ENCODE data around the gene GRAMD4.
A peak's percentile ranks its signal among the peaks of the same experiment; 100 is the strongest.

Gene GRAMD4

GRCh38 chr22:46596819-46597218 is 23.4 kb upstream of the GRAMD4 start:
- H3K4me3 ChIP-seq = no peak overlapping the region
- no peaks in the 10 kb centered on the region; a peak in 1 of 22 replicates for H3K36me3 ChIP-seq
- peaks cover 82 to 98% (median 93%) of the 10 kb centered on the region in 10 experiments for H3K4me1 ChIP-seq
- H3K9ac ChIP-seq = no peak overlapping the region
- no peak overlapping the region for H3K27ac ChIP-seq
- peak overlapping the region in 8 of 11 experiments; percentile 19 to 100 (median 97); a peak in 12 of 22 replicates for H3K4me2 ChIP-seq
- no peak for TF ChIP-seq Cebpa-rat (IDR thresholded peaks at IDR 0.05)
- peaks cover 0 to 9% (median 0%) of the 10 kb centered on the region in 11 experiments; a peak in 2 of 22 replicates for H3K27me3 ChIP-seq
- peaks cover 0 to 36% (median 0%) of the 10 kb centered on the region in 11 experiments; a peak in 4 of 22 replicates for H4K20me1 ChIP-seq
- H3K9me3 ChIP-seq (replicated peaks in 1 of 11) = no peaks in the 10 kb centered on the region

- no peak for TF ChIP-seq Cebpa-rat (IDR thresholded peaks at IDR 0.05)
- H3K36me3 ChIP-seq = no peaks in the 10 kb centered on the region; a peak in 1 of 22 replicates
- peak overlapping the region; percentile 83 to 98 (median 88); a peak in 21 of 22 replicates for H3K4me2 ChIP-seq
- peak overlapping the region in 3 of 11 experiments; percentile 16 to 23 (median 22); a peak in 5 of 22 replicates for H3K9ac ChIP-seq
- H3K4me1 ChIP-seq = peaks cover 82 to 98% (median 94%) of the 10 kb centered on the region in 10 experiments
- H4K20me1 ChIP-seq = peaks cover 0 to 36% (median 0%) of the 10 kb centered on the region in 11 experiments; a peak in 4 of 22 replicates
- no peaks in the 10 kb centered on the region for H3K9me3 ChIP-seq (replicated peaks in 1 of 11)
- H3K27ac ChIP-seq = peak overlapping the region in 7 of 11 experiments; percentile 19 to 60 (median 44); a peak in 9 of 22 replicates
- peaks cover 0 to 9% (median 0%) of the 10 kb centered on the region in 11 experiments; a peak in 2 of 22 replicates for H3K27me3 ChIP-seq
- H3K4me3 ChIP-seq = no peak overlapping the region
These were observed 22.0 kb upstream of the GRAMD4 start for GRCh38 chr22:46598224-46598623.

GRCh38 chr22:46598737-46599424 is 21.3 kb upstream of the GRAMD4 start:
- peak in 9 of 11 experiments; percentile 64 to 92 (median 70); a peak in 14 of 22 replicates for TF ChIP-seq Cebpa-rat (IDR thresholded peaks at IDR 0.05)
- Histone ChIP-seq H3K4me2 (peak overlapping the region; percentile 83 to 98 (median 88)), H3K27ac (peak overlapping the region in 8 of 11 experiments; percentile 19 to 60 (median 44); a peak in 13 of 22 replicates), H3K9ac (peak overlapping the region in 7 of 11 experiments; percentile 15 to 41 (median 20); a peak in 7 of 22 replicates), H3K27me3 (peaks cover 0 to 9% (median 0%) of the 10 kb centered on the region in 11 experiments; a peak in 2 of 22 replicates), H3K36me3 (no peaks in the 10 kb centered on the region; a peak in 1 of 22 replicates), H3K4me3 (no peak overlapping the region), H3K9me3 (replicated peaks in 1 of 11) (no peaks in the 10 kb centered on the region), H3K4me1 (peaks cover 82 to 98% (median 94%) of the 10 kb centered on the region in 10 experiments), H4K20me1 (peaks cover 0 to 36% (median 0%) of the 10 kb centered on the region in 11 experiments; a peak in 4 of 22 replicates)

- Histone ChIP-seq H3K27ac (peak overlapping the region in 4 of 11 experiments; percentile 6 to 60 (median 32); a peak in 10 of 22 replicates), H3K27me3 (peaks cover 0 to 9% (median 0%) of the 10 kb centered on the region in 11 experiments; a peak in 2 of 22 replicates), H3K4me3 (0 out of 20 replicates have a peak overlapping the region, but pooled peaks of 1 of the 10 experiments have one; percentile 12), H3K9me3 (replicated peaks in 1 of 11) (no peaks in the 10 kb centered on the region), H3K4me2 (peak overlapping the region; percentile 83 to 98 (median 88)), H3K36me3 (no peaks in the 10 kb centered on the region; a peak in 1 of 22 replicates), H3K4me1 (peaks cover 77 to 97% (median 91%) of the 10 kb centered on the region in 10 experiments), H3K9ac (peak overlapping the region in 5 of 11 experiments; percentile 1 to 48 (median 34); a peak in 4 of 22 replicates), H4K20me1 (peaks cover 0 to 38% (median 0%) of the 10 kb centered on the region in 11 experiments; a peak in 5 of 22 replicates)
- TF ChIP-seq Cebpa-rat (IDR thresholded peaks at IDR 0.05) = no peak
These were observed 19.9 kb upstream of the GRAMD4 start for GRCh38 chr22:46600273-46600796.

- peak overlapping the region in 9 of 11 experiments; percentile 20 to 81 (median 45); a peak in 16 of 22 replicates for H3K27ac ChIP-seq
These were observed 18.2 kb upstream of the GRAMD4 start for GRCh38 chr22:46602025-46602424.

GRCh38 chr22:46604306-46604690 is 15.9 kb upstream of the GRAMD4 start:
- H3K27ac ChIP-seq = peak overlapping the region; percentile 61 to 81 (median 68)
- no peak for TF ChIP-seq Cebpa-rat (IDR thresholded peaks at IDR 0.05)
- H3K27me3 ChIP-seq = peaks cover 0 to 9% (median 0%) of the 10 kb centered on the region in 11 experiments; a peak in 2 of 22 replicates
- H3K36me3 ChIP-seq = no peaks in the 10 kb centered on the region
- peaks cover 59 to 87% (median 84%) of the 10 kb centered on the region in 10 experiments for H3K4me1 ChIP-seq
- peak overlapping the region; percentile 12 to 48 (median 33); a peak in 14 of 20 replicates for H3K4me3 ChIP-seq
- H3K9ac ChIP-seq = peak overlapping the region; percentile 15 to 75 (median 66)
- peaks cover 0 to 52% (median 14%) of the 10 kb centered on the region in 11 experiments; a peak in 11 of 22 replicates for H4K20me1 ChIP-seq
- no peaks in the 10 kb centered on the region for H3K9me3 ChIP-seq (replicated peaks in 1 of 11)
- H3K4me2 ChIP-seq = peak overlapping the region; percentile 83 to 98 (median 88)

More at GRCh38 chr22:46602025-46602424, 18.2 kb upstream of the GRAMD4 start:
- Histone ChIP-seq H3K4me3 (no peak overlapping the region; a peak in 1 of 20 replicates), H3K27me3 (peaks cover 0 to 9% (median 0%) of the 10 kb centered on the region in 11 experiments; a peak in 2 of 22 replicates), H3K4me2 (peak overlapping the region; percentile 83 to 98 (median 88)), H4K20me1 (peaks cover 0 to 43% (median 6%) of the 10 kb centered on the region in 11 experiments; a peak in 8 of 22 replicates), H3K9ac (no peak overlapping the region), H3K36me3 (no peaks in the 10 kb centered on the region), H3K4me1 (peaks cover 66 to 85% (median 81%) of the 10 kb centered on the region in 10 experiments), H3K9me3 (replicated peaks in 1 of 11) (no peaks in the 10 kb centered on the region)
- no peak for TF ChIP-seq Cebpa-rat (IDR thresholded peaks at IDR 0.05)

GRCh38 chr22:46605117-46605516 is 15.1 kb upstream of the GRAMD4 start:
- no peaks in the 10 kb centered on the region for H3K9me3 ChIP-seq (replicated peaks in 1 of 11)
- H3K4me1 ChIP-seq = peaks cover 58 to 87% (median 84%) of the 10 kb centered on the region in 10 experiments
- H4K20me1 ChIP-seq = peaks cover 6 to 52% (median 20%) of the 10 kb centered on the region in 11 experiments; a peak in 16 of 22 replicates
- peak overlapping the region in 3 of 11 experiments; percentile 1 to 86 (median 18); a peak in 4 of 22 replicates for H3K4me2 ChIP-seq
- H3K27ac ChIP-seq = no peak overlapping the region
- H3K27me3 ChIP-seq = peaks cover 0 to 7% (median 0%) of the 10 kb centered on the region in 11 experiments; a peak in 2 of 22 replicates
- no peak overlapping the region for H3K9ac ChIP-seq
- no peaks in the 10 kb centered on the region for H3K36me3 ChIP-seq
- H3K4me3 ChIP-seq = no peak overlapping the region
- no peak for TF ChIP-seq Cebpa-rat (IDR thresholded peaks at IDR 0.05)

GRCh38 chr22:46606886-46607285 is 13.3 kb upstream of the GRAMD4 start:
- Histone ChIP-seq H3K36me3 (no peaks in the 10 kb centered on the region), H3K27ac (no peak overlapping the region), H3K9ac (no peak overlapping the region), H3K4me3 (no peak overlapping the region), H4K20me1 (peaks cover 6 to 57% (median 22%) of the 10 kb centered on the region in 11 experiments; a peak in 15 of 22 replicates), H3K27me3 (no peaks in the 10 kb centered on the region), H3K4me1 (peaks cover 43 to 87% (median 81%) of the 10 kb centered on the region in 10 experiments), H3K4me2 (peak overlapping the region in 5 of 11 experiments; percentile 18 to 48 (median 25); a peak in 6 of 22 replicates), H3K9me3 (replicated peaks in 1 of 11) (no peaks in the 10 kb centered on the region)
- no peak for TF ChIP-seq Cebpa-rat (IDR thresholded peaks at IDR 0.05)

Measured in BLaER1 treated with 17β-estradiol and CSF1 and Interleukin-3, amounts not matched to agents 10 nM and 100 nM (cell line).